HG03175 (cell line): Measurements from ENCODE around the gene TC2N.
"Not testable (repeated sequence)": the region's sequence is repeated elsewhere in the genome, so short reads cannot be mapped to it uniquely, and the experiment has no call there.

ENCODE experiments used
- ATAC-seq: cut with Tn5 transposase; IDR thresholded peaks from one replicate; pipeline ENCODE4 v1.9.1; 2021; ENCODE audit warnings: mild to moderate bottlenecking, moderate library complexity; ENCODE audit not compliant: unreplicated experiment

TC2N gene

GRCh38 chr14:91870001-91870400 lies 2.7 kb upstream of the TC2N start:
- no peak for ATAC-seq

- ATAC-seq = no peak
These were observed 2.2 kb upstream of the TC2N start for GRCh38 chr14:91869556-91869955.

GRCh38 chr14:91866511-91867295 lies 633 bp downstream of the TC2N start:
- ATAC-seq = no peak

GRCh38 chr14:91866061-91866460 lies 1.3 kb downstream of the TC2N start:
- no peak for ATAC-seq

DNA sequence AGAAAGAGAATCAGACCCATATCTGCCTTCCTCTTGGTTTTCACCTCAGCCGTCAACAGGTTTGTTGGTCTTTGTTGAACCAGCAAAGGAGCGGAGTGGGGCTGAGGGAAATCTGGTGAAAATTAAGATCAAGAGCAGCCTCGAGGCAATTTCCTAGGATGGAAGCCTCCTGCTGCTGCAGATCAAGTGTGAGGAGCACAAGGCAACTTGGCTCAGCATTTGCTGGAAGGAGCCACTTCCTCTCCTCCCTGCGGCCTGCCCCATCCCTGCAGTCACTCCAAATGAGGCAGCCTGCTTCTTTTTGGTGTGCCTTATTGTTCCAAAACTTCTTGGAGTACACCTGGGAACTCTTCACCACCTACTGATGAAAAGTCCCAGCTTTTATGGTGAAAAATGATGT lies 4.9 kb downstream of the TC2N start:
- ATAC-seq = no peak

GRCh38 chr14:91861091-91861490 lies 6.2 kb downstream of the TC2N start:
- ATAC-seq = no peak

DNA sequence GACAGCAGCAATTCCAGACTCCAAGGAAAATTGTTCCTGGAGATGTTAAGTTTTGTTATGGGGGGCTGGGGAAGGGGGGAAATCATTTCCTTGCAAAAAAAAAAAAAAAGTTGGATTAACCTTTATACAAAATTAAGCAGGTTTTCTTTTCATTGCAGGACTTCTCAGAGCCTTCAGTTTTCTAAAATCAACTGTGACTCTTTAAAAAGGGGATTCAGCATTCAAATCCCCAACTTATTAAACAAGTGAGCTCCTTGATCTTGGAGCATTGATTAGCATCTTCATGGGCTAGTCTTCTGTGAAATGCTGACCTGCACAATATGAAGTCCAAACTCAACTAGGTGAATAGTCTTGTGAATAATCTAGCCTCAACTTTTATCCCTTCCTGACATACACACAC lies 7.1 kb downstream of the TC2N start:
- ATAC-seq = no peak

- ATAC-seq = peak; percentile 72
These were observed 8.6 kb downstream of the TC2N start for GRCh38 chr14:91858536-91859275.

- ATAC-seq = no peak
These were observed 9.7 kb downstream of the TC2N start for GRCh38 chr14:91857614-91858013.

- no peak for ATAC-seq
These were observed 12.9 kb downstream of the TC2N start for GRCh38 chr14:91854327-91854934.

- no peak for ATAC-seq
These were observed 15.8 kb downstream of the TC2N start for GRCh38 chr14:91851563-91851962.

- ATAC-seq = no peak
These were observed 18.8 kb downstream of the TC2N start for GRCh38 chr14:91848504-91849001.

DNA sequence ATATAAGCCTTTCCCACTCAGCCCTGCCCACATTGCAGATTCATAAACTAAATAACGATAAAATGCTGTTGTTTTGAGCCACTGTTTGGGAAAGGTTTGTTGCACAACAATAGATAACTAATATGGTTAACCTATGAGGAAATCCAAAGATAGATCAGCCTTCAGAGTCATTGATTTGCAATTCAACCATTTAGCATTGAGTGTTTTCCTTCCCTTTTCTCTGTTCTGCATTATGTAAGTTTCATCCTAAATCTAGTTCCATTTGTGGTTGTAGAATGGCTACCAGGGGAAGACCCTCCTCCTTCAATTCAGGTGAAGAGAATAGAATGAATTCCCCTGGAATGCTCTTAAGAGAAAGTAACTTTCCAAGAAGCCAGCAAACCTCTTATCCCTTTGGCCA lies 19.6 kb downstream of the TC2N start:
- no peak for ATAC-seq

GRCh38 chr14:91845652-91846051 lies 21.7 kb downstream of the TC2N start:
- ATAC-seq = no peak

- not testable (repeated sequence) for ATAC-seq
These were observed 22.3 kb downstream of the TC2N start for GRCh38 chr14:91845056-91845455.

DNA sequence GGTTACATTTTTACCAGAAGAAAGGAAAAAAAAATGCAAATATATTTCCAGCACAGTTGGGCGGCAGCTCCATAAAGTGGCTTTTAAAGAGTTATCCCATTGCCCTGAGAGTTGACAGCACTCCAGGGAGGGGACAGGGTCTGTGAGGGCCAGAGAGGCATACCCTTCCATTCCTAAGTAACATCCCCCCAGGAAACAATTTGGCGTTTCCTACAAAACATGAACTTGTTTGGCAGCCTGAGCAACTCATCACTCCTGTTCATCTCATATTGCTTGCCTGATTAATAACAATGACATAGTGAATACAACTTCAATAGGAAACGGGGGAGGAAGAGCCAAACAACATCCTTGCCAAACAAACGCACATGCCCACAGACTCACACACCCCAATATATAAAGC lies 23.3 kb downstream of the TC2N start:
- ATAC-seq = no peak

- ATAC-seq = no peak
These were observed 23.9 kb downstream of the TC2N start for GRCh38 chr14:91843437-91843836.

GRCh38 chr14:91841065-91841464 lies 26.3 kb downstream of the TC2N start:
- ATAC-seq = no peak

GRCh38 chr14:91839749-91840148 lies 27.6 kb downstream of the TC2N start:
- ATAC-seq = no peak

DNA sequence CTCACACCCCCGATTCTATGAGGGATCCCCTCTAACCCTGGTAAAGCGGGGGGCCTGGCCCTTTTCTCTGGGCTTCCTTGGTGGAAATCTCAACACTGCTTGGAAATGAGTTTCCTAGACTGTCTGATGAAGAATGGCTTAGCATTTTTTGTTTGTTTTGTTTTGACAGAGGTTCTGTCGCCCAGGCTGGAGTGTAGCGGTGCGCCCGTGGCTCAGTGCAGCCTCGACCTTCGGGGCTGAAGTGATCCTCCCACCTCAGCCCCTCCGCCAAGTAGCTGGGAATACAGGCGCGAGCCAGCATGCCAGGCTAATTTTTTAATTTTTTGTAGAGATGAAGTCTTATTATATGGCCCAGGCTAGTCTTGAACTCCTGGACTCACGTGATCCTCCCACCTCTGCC lies 30.3 kb downstream of the TC2N start:
- ATAC-seq = no peak

DNA sequence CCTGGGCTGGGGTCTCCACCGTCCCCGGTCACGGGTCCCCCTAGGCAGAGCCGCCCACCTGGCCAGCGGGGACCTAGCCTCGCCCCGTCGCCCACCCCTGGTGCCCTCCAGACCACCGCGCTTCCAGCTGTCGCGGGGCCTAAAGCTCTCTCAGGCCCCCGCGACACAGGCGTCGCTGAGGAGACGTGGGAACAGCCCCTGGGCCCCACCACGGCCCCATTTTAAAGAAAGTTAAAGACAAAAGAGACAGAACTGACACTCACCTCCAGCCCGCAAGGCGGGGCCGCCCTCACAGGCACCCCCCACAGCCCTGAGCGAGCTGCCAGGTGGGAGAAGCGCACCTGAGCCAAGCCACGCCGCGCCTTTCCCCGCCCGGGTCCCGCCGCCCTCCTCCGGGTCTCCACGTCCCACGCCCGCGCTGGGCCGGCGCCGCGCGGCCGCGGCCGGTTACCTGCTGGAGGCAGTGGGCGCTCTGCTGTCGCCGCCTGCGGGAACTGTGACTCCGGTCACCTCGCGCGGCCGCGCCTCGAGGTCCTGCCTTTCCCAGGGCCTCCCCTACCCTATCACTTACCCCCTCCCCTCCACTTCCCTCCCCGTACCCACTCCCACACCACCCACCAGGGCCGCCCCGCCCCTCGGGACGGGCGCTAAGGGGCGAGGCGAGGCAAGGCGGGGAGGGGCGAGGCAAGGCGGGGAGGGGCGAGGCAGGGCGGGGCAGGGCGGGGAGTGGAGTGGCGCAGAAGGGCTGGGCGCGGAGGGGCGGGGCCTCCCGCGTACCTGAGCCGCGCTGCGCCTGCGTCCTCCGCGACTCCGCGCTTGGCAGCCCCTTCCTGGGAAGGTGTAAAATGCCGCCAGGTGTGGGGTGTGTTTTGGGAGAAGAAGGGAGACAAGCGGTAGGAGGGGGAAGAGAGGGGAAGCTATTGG lies 31.2 kb downstream of the TC2N start:
- no peak for ATAC-seq
